ENCODE results near the gene RPEL1.

Gene RPEL1

DNA sequence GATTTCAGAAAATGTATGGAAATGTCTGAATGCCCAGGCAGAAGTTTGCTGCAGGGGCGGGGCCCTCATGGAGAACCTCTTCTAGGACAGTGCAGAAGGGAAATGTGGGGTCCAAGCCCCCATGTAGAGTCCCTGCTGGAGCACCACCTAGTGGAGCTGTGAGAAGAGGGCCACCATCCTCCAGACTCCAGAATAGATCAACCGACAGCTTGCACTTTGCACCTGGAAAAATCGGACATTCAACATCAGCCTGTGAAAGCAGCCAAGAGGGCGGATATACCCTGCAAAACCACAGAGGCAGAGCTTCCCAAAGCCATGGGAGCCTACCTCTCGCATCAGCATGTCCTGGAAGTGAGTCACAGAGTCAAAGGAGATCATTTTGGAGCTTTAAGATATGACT lies 14.3 kb downstream of the RPEL1 start:
- Histone ChIP-seq H3K27me3 (ENCODE audit: insufficient read depth, low read length, poor library complexity) (no peaks in the 10 kb centered on the region), H2BK120ac (ENCODE audit: low read depth, low read length) (no peak overlapping the region), H3K4me2 (ENCODE audit: low read length) (no peak overlapping the region), H3K4me3 (ENCODE audit: low read length) (no peak overlapping the region), H3K27ac (ENCODE audit: low read depth, low read length) (no peak overlapping the region), H3K18ac (ENCODE audit: low read length) (no peak overlapping the region), H3K79me1 (ENCODE audit: low read length) (no peaks in the 10 kb centered on the region), H3K4me1 (ENCODE audit: control insufficient read depth, low read depth, low read length) (no peaks in the 10 kb centered on the region), H2BK5ac (ENCODE audit: low read length) (no peak overlapping the region), H3K4ac (ENCODE audit: low read depth, low read length) (no peak overlapping the region), H2BK15ac (replicated peaks; ENCODE audit: low read depth) (no peak overlapping the region), H2AK5ac (ENCODE audit: low read length) (no peak overlapping the region), H3K56ac (ENCODE audit: low read length) (no peak overlapping the region), H3K23ac (ENCODE audit: low read length) (no peak overlapping the region), H3K79me2 (ENCODE audit: control insufficient read depth, insufficient read depth, low read length) (no peaks in the 10 kb centered on the region), H4K5ac (ENCODE audit: low read length) (no peak overlapping the region), H3K9ac (ENCODE audit: low read length) (no peak overlapping the region), H4K8ac (ENCODE audit: low read depth, low read length) (no peak overlapping the region), H3K36me3 (ENCODE audit: control insufficient read depth, insufficient read depth, low read length) (no peaks in the 10 kb centered on the region)
- DNase-seq = no peak
- WGBS (ENCODE audit: extremely low coverage, insufficient coverage, low lambda C conversion rate) = no CpG with 5 or more reads among the region's 5 CpGs

- Histone ChIP-seq H3K56ac (ENCODE audit: low read length) (no peak overlapping the region), H4K8ac (ENCODE audit: low read depth, low read length) (no peak overlapping the region), H2BK5ac (ENCODE audit: low read length) (no peak overlapping the region), H3K9ac (ENCODE audit: low read length) (no peak overlapping the region), H3K23ac (ENCODE audit: low read length) (no peak overlapping the region), H2BK120ac (ENCODE audit: low read depth, low read length) (no peak overlapping the region), H3K27me3 (ENCODE audit: insufficient read depth, low read length, poor library complexity) (no peaks in the 10 kb centered on the region), H2AK5ac (ENCODE audit: low read length) (no peak overlapping the region), H3K79me1 (ENCODE audit: low read length) (no peaks in the 10 kb centered on the region), H3K4ac (ENCODE audit: low read depth, low read length) (no peak overlapping the region), H3K27ac (ENCODE audit: low read depth, low read length) (no peak overlapping the region), H3K4me2 (ENCODE audit: low read length) (no peak overlapping the region), H3K18ac (ENCODE audit: low read length) (no peak overlapping the region), H2BK15ac (replicated peaks; ENCODE audit: low read depth) (no peak overlapping the region), H3K4me1 (ENCODE audit: control insufficient read depth, low read depth, low read length) (no peaks in the 10 kb centered on the region), H4K5ac (ENCODE audit: low read length) (no peak overlapping the region), H3K4me3 (ENCODE audit: low read length) (no peak overlapping the region), H3K36me3 (ENCODE audit: control insufficient read depth, insufficient read depth, low read length) (no peaks in the 10 kb centered on the region), H3K79me2 (ENCODE audit: control insufficient read depth, insufficient read depth, low read length) (no peaks in the 10 kb centered on the region)
- WGBS (ENCODE audit: extremely low coverage, insufficient coverage, low lambda C conversion rate) = no CpG with 5 or more reads among the region's 3 CpGs
- peak; percentile 18 for DNase-seq
These were observed 16.5 kb downstream of the RPEL1 start for GRCh38 chr10:103262229-103262628.

DNA sequence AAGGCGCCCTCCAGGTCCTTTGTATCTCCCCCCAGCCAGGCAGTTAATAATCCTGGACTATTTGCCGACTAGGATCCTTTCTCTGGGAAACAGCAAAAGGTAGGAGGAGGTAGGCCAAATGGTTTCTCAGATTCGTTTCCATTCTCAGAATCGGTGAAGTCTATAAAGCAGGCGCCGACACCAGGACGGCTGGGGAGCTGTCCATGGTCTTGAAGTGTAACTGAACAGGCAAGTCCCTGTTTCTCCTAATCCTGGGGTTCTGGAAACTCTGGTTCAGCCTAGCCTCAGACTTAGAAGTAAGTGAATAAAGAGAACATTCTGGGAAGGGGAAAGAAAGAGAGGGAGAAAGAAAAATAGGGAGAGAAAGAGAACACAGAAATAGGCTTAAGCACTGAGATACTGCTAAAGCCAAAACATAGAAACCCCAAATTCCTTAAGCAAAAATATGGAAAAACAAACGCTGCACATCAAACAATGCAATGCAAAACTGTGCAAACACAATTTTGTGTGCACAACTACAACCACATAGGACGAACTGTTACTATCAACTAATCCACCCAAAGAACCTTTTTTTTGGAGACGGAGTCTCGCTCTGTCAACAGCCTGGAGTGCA lies 20.1 kb downstream of the RPEL1 start:
- no peaks in the 10 kb centered on the region for H3K79me1 ChIP-seq (ENCODE audit: low read length)
- H2BK15ac ChIP-seq (replicated peaks; ENCODE audit: low read depth) = no peak overlapping the region
- H3K18ac ChIP-seq (ENCODE audit: low read length) = no peak overlapping the region
- no peak overlapping the region for H3K4ac ChIP-seq (ENCODE audit: low read depth, low read length)
- H3K4me3 ChIP-seq (ENCODE audit: low read length) = no peak overlapping the region
- no peak overlapping the region for H2BK5ac ChIP-seq (ENCODE audit: low read length)
- no peaks in the 10 kb centered on the region for H3K36me3 ChIP-seq (ENCODE audit: control insufficient read depth, insufficient read depth, low read length)
- peak; percentile 82 for DNase-seq
- H4K8ac ChIP-seq (ENCODE audit: low read depth, low read length) = no peak overlapping the region
- no peak overlapping the region for H4K5ac ChIP-seq (ENCODE audit: low read length)
- no peak overlapping the region for H3K27ac ChIP-seq (ENCODE audit: low read depth, low read length)
- no peak overlapping the region for H3K9ac ChIP-seq (ENCODE audit: low read length)
- no peak overlapping the region for H2AK5ac ChIP-seq (ENCODE audit: low read length)
- H3K79me2 ChIP-seq (ENCODE audit: control insufficient read depth, insufficient read depth, low read length) = no peaks in the 10 kb centered on the region
- H2BK120ac ChIP-seq (ENCODE audit: low read depth, low read length) = no peak overlapping the region
- H3K4me1 ChIP-seq (ENCODE audit: control insufficient read depth, low read depth, low read length) = no peaks in the 10 kb centered on the region
- H3K27me3 ChIP-seq (ENCODE audit: insufficient read depth, low read length, poor library complexity) = no peaks in the 10 kb centered on the region
- H3K56ac ChIP-seq (ENCODE audit: low read length) = no peak overlapping the region
- no peak overlapping the region for H3K23ac ChIP-seq (ENCODE audit: low read length)
- WGBS (ENCODE audit: extremely low coverage, insufficient coverage, low lambda C conversion rate) = no CpG with 5 or more reads among the region's 11 CpGs
- no peak overlapping the region for H3K4me2 ChIP-seq (ENCODE audit: low read length)

- no peak overlapping the region for H2AK5ac ChIP-seq (ENCODE audit: low read length)
- no peaks in the 10 kb centered on the region for H3K79me1 ChIP-seq (ENCODE audit: low read length)
- no peak overlapping the region for H4K8ac ChIP-seq (ENCODE audit: low read depth, low read length)
- no peak overlapping the region for H2BK120ac ChIP-seq (ENCODE audit: low read depth, low read length)
- no peak overlapping the region for H3K9ac ChIP-seq (ENCODE audit: low read length)
- H3K23ac ChIP-seq (ENCODE audit: low read length) = no peak overlapping the region
- no peak overlapping the region for H2BK5ac ChIP-seq (ENCODE audit: low read length)
- no peak overlapping the region for H3K4me2 ChIP-seq (ENCODE audit: low read length)
- H3K36me3 ChIP-seq (ENCODE audit: control insufficient read depth, insufficient read depth, low read length) = no peaks in the 10 kb centered on the region
- H2BK15ac ChIP-seq (replicated peaks; ENCODE audit: low read depth) = no peak overlapping the region
- peaks cover 2% of the 10 kb centered on the region for H3K4me1 ChIP-seq (ENCODE audit: control insufficient read depth, low read depth, low read length)
- H3K79me2 ChIP-seq (ENCODE audit: control insufficient read depth, insufficient read depth, low read length) = no peaks in the 10 kb centered on the region
- H3K18ac ChIP-seq (ENCODE audit: low read length) = no peak overlapping the region
- peak; percentile 82 for DNase-seq
- H3K27me3 ChIP-seq (ENCODE audit: insufficient read depth, low read length, poor library complexity) = peaks cover 13% of the 10 kb centered on the region
- H3K27ac ChIP-seq (ENCODE audit: low read depth, low read length) = no peak overlapping the region
- no peak overlapping the region for H3K4me3 ChIP-seq (ENCODE audit: low read length)
- no peak overlapping the region for H4K5ac ChIP-seq (ENCODE audit: low read length)
- no CpG with 5 or more reads among the region's 4 CpGs for WGBS (ENCODE audit: extremely low coverage, insufficient coverage, low lambda C conversion rate)
- H3K4ac ChIP-seq (ENCODE audit: low read depth, low read length) = no peak overlapping the region
- H3K56ac ChIP-seq (ENCODE audit: low read length) = no peak overlapping the region
These were observed 27.4 kb downstream of the RPEL1 start for GRCh38 chr10:103273041-103273441.

- no CpG with 5 or more reads among the region's 21 CpGs for WGBS (ENCODE audit: extremely low coverage, insufficient coverage, low lambda C conversion rate)
These were observed 30.7 kb downstream of the RPEL1 start for GRCh38 chr10:103276251-103276895.

More at GRCh38 chr10:103276251-103276895, 30.7 kb downstream of the RPEL1 start:
- Histone ChIP-seq H3K27me3 (ENCODE audit: insufficient read depth, low read length, poor library complexity) (peaks cover 20% of the 10 kb centered on the region), H3K56ac (ENCODE audit: low read length) (peak overlapping the region; percentile 25), H2BK120ac (ENCODE audit: low read depth, low read length) (no peak overlapping the region), H3K36me3 (ENCODE audit: control insufficient read depth, insufficient read depth, low read length) (no peaks in the 10 kb centered on the region), H2AK5ac (ENCODE audit: low read length) (no peak overlapping the region), H3K4ac (ENCODE audit: low read depth, low read length) (no peak overlapping the region), H3K23ac (ENCODE audit: low read length) (no peak overlapping the region), H3K4me2 (ENCODE audit: low read length) (peak overlapping the region; percentile 57), H3K79me2 (ENCODE audit: control insufficient read depth, insufficient read depth, low read length) (no peaks in the 10 kb centered on the region), H3K27ac (ENCODE audit: low read depth, low read length) (no peak overlapping the region), H4K8ac (ENCODE audit: low read depth, low read length) (no peak overlapping the region), H3K79me1 (ENCODE audit: low read length) (no peaks in the 10 kb centered on the region), H2BK5ac (ENCODE audit: low read length) (no peak overlapping the region), H2BK15ac (replicated peaks; ENCODE audit: low read depth) (no peak overlapping the region), H4K5ac (ENCODE audit: low read length) (no peak overlapping the region), H3K4me1 (ENCODE audit: control insufficient read depth, low read depth, low read length) (peaks cover 2% of the 10 kb centered on the region), H3K4me3 (ENCODE audit: low read length) (no peak overlapping the region), H3K18ac (ENCODE audit: low read length) (no peak overlapping the region), H3K9ac (ENCODE audit: low read length) (peak overlapping the region; percentile 42)
- no peak for DNase-seq
